K562 (cell line): ENCODE measurements around the gene RNF215. TPM values are rescaled to one million over a fixed set of nuclear protein-coding genes. Genes with fewer than 3 reads are reported as not detected.

Experiments
- ARID3B ChIP-seq: fragments of 250-450 bp; sonication (Bioruptor Pico); IDR thresholded peaks from 2 replicates; pipeline ENCODE4 v1.4.0; 2020; ENCODE audit warnings: borderline replicate concordance
- ATF1 ChIP-seq, 2 experiments: fragments of 450-650 bp in 1 of 2; IDR thresholded peaks; 2 replicates each; pipeline ENCODE4 v1.6.1; 2016; ENCODE audit warnings: missing compliant biosample characterization in 1 of 2, missing genetic modification characterization in 1 of 2
- CCAR2 ChIP-seq: fragments of 200-400 bp; formaldehyde crosslinking; IDR thresholded peaks from 2 replicates; pipeline ENCODE4 v1.6.1; 2017; ENCODE audit warnings: mild to moderate bottlenecking, low read depth, low read length
- CTBP1 ChIP-seq: fragments of 450-650 bp; IDR thresholded peaks from 2 replicates; pipeline ENCODE4 v1.6.1; 2016; ENCODE audit warnings: borderline replicate concordance
- IRF9 ChIP-seq: fragments of 450-650 bp; IDR thresholded peaks from 2 replicates; pipeline ENCODE4 v1.6.1; 2016; ENCODE audit warnings: missing biosample characterization, missing genetic modification characterization
- KLF1 ChIP-seq: fragments of 450-650 bp; IDR thresholded peaks from 2 replicates; pipeline ENCODE4 v1.6.1; 2016; ENCODE audit warnings: missing genetic modification characterization, missing compliant biosample characterization
- MEIS2 ChIP-seq: fragments of 450-650 bp; IDR thresholded peaks from 2 replicates; pipeline ENCODE4 v1.6.1; 2014; ENCODE audit warnings: mild to moderate bottlenecking; ENCODE audit not compliant: partially characterized antibody
- MTA3 ChIP-seq: fragments of 450-650 bp; formaldehyde crosslinking; IDR thresholded peaks from 2 replicates; pipeline ENCODE4 v1.6.1; 2017; ENCODE audit warnings: mild to moderate bottlenecking, borderline replicate concordance
- NELFE ChIP-seq: IDR thresholded peaks from 2 replicates; pipeline ENCODE4 v1.6.1; 2011; ENCODE audit warnings: mild to moderate bottlenecking; ENCODE audit not compliant: insufficient read depth, insufficient read length
- PHF21A ChIP-seq: fragments of 450-650 bp; IDR thresholded peaks from 2 replicates; pipeline ENCODE4 v1.6.1; 2017; ENCODE audit warnings: low read depth, borderline replicate concordance
- RFX5 ChIP-seq: IDR thresholded peaks from 2 replicates; pipeline ENCODE4 v1.6.1; 2011; ENCODE audit warnings: low read depth, mild to moderate bottlenecking, improper control_type of control experiment, low read length
- SP1 ChIP-seq: sonication (generic); formaldehyde crosslinking; IDR thresholded peaks from 2 replicates; pipeline ENCODE4 v1.8.1; 2022; ENCODE audit warnings: mild to moderate bottlenecking, missing genetic modification reagents
- THRA ChIP-seq: fragments of 450-650 bp; IDR thresholded peaks from 2 replicates; pipeline ENCODE4 v1.6.1; 2017; ENCODE audit warnings: mild to moderate bottlenecking, moderate library complexity
- ZBTB8A ChIP-seq: fragments of 450-650 bp; IDR thresholded peaks from 2 replicates; pipeline ENCODE4 v1.6.1; 2018; ENCODE audit warnings: mild to moderate bottlenecking, moderate library complexity; ENCODE audit not compliant: partially characterized antibody
- ZNF407 ChIP-seq: fragments of 450-650 bp; IDR thresholded peaks from 2 replicates; pipeline ENCODE4 v1.6.1; 2016; ENCODE audit warnings: low read depth
- ZNF583 ChIP-seq: fragments of 250-450 bp; sonication (Bioruptor Pico); IDR thresholded peaks from 2 replicates; pipeline ENCODE4 v1.4.0; 2020
- polyA plus RNA-seq, 8 experiments: library from polyadenylated mRNA; depleted of rRNA in 4 of 8; stranded (reverse) in 5 of 8; unstranded in 3 of 8; fragments of >200 nt; fragmentation: Nextera tagmentation in 2 of 8; fragmentation: Illumina TruSeq in 1 of 8; extraction: Ambion mirVana in 2 of 8; extraction: Trizol in 1 of 8; gene quantifications; 2 replicates each; pipeline versions ENCODE4 v1.2.1 to v1.2.3, GENCODE V29; 2011 to 2014; ENCODE audit warnings: inconsistent platforms in 1 of 8, missing spikeins in 1 of 8
- total RNA-seq, 7 experiments: library from RNA; depleted of rRNA in 6 of 7; stranded (reverse); fragments of >200 nt in 6 of 7; fragmentation: Illumina TruSeq in 2 of 7; extraction: Trizol in 2 of 7; gene quantifications; 2 replicates each; pipeline versions ENCODE4 v1.2.1 to v1.2.3, GENCODE V29; 2011 to 2021; ENCODE audit warnings: low replicate concordance in 1 of 7

The RNF215 gene
- total and polyA plus RNA-seq, 9 of the 15 experiments (the other 6 are each of a cell fraction or from before 2014, with no cell fraction given): 0.08 to 9.8 (median 2.7) TPM

GRCh38 chr22:30421695-30422480 lies 34.7 kb upstream of the RNF215 start (continued):
- TF ChIP-seq ZNF407: no peak
- TF ChIP-seq RFX5: no peak
- no peak for TF ChIP-seq ZNF583
- TF ChIP-seq MTA3: peak; percentile 55; the same call in 1 of the 2 replicates
- no peak for TF ChIP-seq PHF21A
- TF ChIP-seq CCAR2: no peak
- no peak for TF ChIP-seq ZBTB8A
- no peak for TF ChIP-seq THRA
- no peak for TF ChIP-seq IRF9 (tag)
- no peak for TF ChIP-seq ATF1 (CRISPR knock-in tag; IDR thresholded peaks at IDR 0.05)
- peak; percentile 59 for TF ChIP-seq ATF1 (tag; IDR thresholded peaks at IDR 0.05)
- no peak for TF ChIP-seq NELFE
- peak; percentile 25 for TF ChIP-seq MEIS2
- TF ChIP-seq SP1 (CRISPR knock-in tag): no peak
- TF ChIP-seq ARID3B: no peak
- no peak for TF ChIP-seq KLF1 (tag)
- no peak for TF ChIP-seq CTBP1
